ENCODE measurements around the gene MACF1. TPM values are rescaled to one million over a fixed set of nuclear protein-coding genes. Genes with fewer than 3 reads are reported as not detected.

The MACF1 gene
- total and polyA plus RNA-seq, 2 of the 13 experiments (the other 11 are each of a cell fraction or from before 2014, with no cell fraction given) = 36.7 to 65.4 TPM

- TF ChIP-seq, protein P1, sequence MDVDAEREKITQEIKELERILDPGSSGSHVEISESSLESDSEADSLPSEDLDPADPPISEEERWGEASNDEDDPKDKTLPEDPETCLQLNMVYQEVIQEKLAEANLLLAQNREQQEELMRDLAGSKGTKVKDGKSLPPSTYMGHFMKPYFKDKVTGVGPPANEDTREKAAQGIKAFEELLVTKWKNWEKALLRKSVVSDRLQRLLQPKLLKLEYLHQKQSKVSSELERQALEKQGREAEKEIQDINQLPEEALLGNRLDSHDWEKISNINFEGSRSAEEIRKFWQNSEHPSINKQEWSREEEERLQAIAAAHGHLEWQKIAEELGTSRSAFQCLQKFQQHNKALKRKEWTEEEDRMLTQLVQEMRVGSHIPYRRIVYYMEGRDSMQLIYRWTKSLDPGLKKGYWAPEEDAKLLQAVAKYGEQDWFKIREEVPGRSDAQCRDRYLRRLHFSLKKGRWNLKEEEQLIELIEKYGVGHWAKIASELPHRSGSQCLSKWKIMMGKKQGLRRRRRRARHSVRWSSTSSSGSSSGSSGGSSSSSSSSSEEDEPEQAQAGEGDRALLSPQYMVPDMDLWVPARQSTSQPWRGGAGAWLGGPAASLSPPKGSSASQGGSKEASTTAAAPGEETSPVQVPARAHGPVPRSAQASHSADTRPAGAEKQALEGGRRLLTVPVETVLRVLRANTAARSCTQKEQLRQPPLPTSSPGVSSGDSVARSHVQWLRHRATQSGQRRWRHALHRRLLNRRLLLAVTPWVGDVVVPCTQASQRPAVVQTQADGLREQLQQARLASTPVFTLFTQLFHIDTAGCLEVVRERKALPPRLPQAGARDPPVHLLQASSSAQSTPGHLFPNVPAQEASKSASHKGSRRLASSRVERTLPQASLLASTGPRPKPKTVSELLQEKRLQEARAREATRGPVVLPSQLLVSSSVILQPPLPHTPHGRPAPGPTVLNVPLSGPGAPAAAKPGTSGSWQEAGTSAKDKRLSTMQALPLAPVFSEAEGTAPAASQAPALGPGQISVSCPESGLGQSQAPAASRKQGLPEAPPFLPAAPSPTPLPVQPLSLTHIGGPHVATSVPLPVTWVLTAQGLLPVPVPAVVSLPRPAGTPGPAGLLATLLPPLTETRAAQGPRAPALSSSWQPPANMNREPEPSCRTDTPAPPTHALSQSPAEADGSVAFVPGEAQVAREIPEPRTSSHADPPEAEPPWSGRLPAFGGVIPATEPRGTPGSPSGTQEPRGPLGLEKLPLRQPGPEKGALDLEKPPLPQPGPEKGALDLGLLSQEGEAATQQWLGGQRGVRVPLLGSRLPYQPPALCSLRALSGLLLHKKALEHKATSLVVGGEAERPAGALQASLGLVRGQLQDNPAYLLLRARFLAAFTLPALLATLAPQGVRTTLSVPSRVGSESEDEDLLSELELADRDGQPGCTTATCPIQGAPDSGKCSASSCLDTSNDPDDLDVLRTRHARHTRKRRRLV (CRISPR knock-in tag; IDR thresholded peaks at IDR 0.05) = no peak
- TF ChIP-seq SCMH1 (CRISPR knock-in tag; IDR thresholded peaks at IDR 0.05; ENCODE audit: borderline replicate concordance) = no peak
- TF ChIP-seq ZBTB4 (CRISPR knock-in tag; IDR thresholded peaks at IDR 0.05; ENCODE audit: borderline replicate concordance) = no peak
- TF ChIP-seq ZNF33B (CRISPR knock-in tag; IDR thresholded peaks at IDR 0.05) = no peak
- no peak for TF ChIP-seq GZF1 (CRISPR knock-in tag; IDR thresholded peaks at IDR 0.05)
- no peak for TF ChIP-seq ZNF276 (CRISPR knock-in tag; IDR thresholded peaks at IDR 0.05; ENCODE audit: low read depth)
- TF ChIP-seq ZNF660 (CRISPR knock-in tag; IDR thresholded peaks at IDR 0.05; ENCODE audit: borderline replicate concordance, low read depth) = no peak
Observed at GRCh38 chr1:39321979-39322378, 117.5 kb downstream of the MACF1 start (continued).

Measured in HepG2 (cell line).